Duodenal mucosa (tissue), 2 donors: ENCODE measurements around the gene TCF25.
A peak's percentile ranks its signal among the peaks of the same experiment; 100 is the strongest.
"Not testable (repeated sequence)": the region's sequence is repeated elsewhere in the genome, so short reads cannot be mapped to it uniquely, and the experiment has no call there.

ENCODE experiments used
- H3K27ac ChIP-seq: one replicate; pipeline ENCODE4 v1.7.0; 2013; ENCODE audit warnings: low read depth, low read length
- H3K27me3 ChIP-seq, 2 donors: one replicate each; pipeline ENCODE4 v1.7.0; 2013; ENCODE audit warnings: low read length in 2 of 2, control low read depth in 1 of 2; ENCODE audit not compliant: insufficient read depth in 2 of 2, control insufficient read depth in 1 of 2
- H3K36me3 ChIP-seq, 2 donors: one replicate each; pipeline ENCODE4 v1.7.0; 2013; ENCODE audit warnings: low read length in 2 of 2, control low read depth in 1 of 2; ENCODE audit not compliant: insufficient read depth in 2 of 2, control insufficient read depth in 1 of 2
- H3K4me1 ChIP-seq, 2 donors: one replicate each; pipeline ENCODE4 v1.7.0; 2013; ENCODE audit warnings: low read length in 2 of 2, control low read depth in 1 of 2; ENCODE audit not compliant: insufficient read depth in 2 of 2, control insufficient read depth in 1 of 2
- H3K4me3 ChIP-seq, 2 donors: one replicate each; pipeline ENCODE4 v1.7.0; 2013; ENCODE audit warnings: low read length in 2 of 2, low read depth in 1 of 2
- H3K9ac ChIP-seq, 2 donors: one replicate each; pipeline ENCODE4 v1.7.0; 2013; ENCODE audit warnings: low read length in 2 of 2, low read depth in 1 of 2
- H3K9me3 ChIP-seq, 2 donors: one replicate each; pipeline ENCODE4 v1.7.0; 2013; ENCODE audit warnings: low read length in 2 of 2, control low read depth in 1 of 2; ENCODE audit not compliant: control insufficient read depth in 1 of 2

TCF25 gene

GRCh38 chr16:89831810-89832328 lies 41.5 kb upstream of the TCF25 start:
- Histone ChIP-seq H3K9ac (no peak overlapping the region), H3K9me3 (no peaks in the 10 kb centered on the region), H3K27me3 (no peaks in the 10 kb centered on the region), H3K27ac (no peak overlapping the region), H3K36me3 (peaks cover 0 to 8% of the 10 kb centered on the region in 2 donors), H3K4me3 (no peak overlapping the region), H3K4me1 (peaks cover 19 to 38% of the 10 kb centered on the region in 2 donors)

DNA sequence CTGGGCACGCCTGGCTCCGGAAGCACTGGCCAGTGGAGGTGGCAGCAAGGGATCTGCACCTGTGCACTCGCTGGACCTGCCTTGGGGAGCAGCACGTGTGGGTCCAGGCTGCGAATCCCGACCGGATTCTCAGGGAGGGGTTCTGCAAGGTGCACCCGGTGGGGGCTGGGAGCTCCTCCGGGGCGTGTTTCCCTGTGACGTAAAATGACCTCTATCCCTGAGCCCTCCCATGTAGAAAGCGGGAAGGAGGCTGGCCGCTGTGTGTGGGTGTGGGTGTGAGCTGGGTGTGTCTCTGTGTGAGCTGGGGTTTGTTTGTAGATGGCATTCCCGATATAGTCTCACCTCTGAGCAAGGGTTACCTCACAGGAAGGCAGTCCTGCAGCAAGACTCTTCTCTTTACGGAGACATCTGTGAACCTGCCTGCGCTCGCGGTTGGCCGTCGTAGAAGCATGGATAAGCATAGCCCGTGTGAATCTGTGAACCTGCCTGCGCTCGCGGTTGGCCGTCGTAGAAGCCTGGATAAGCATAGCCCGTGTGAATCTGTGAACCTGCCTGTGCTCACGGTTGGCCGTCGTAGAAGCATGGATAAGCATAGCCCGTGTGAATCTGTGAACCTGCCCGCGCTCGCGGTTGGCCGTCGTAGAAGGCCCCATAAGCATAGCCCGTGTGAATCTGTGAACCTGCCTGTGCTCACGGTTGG lies 39.6 kb upstream of the TCF25 start:
- H3K36me3 ChIP-seq, H3K27me3 ChIP-seq, H3K9me3 ChIP-seq: not testable (repeated sequence)
- H3K4me3 ChIP-seq, result peak overlapping the region in 1 of 2 donors; percentile 36
- H3K4me1 ChIP-seq, result peaks cover 24 to 49% of the 10 kb centered on the region in 2 donors
- H3K27ac ChIP-seq, result peak overlapping the region; percentile 85
- peak overlapping the region; percentile 60 to 81 for H3K9ac ChIP-seq

- H3K4me1 ChIP-seq, result peaks cover 19 to 42% of the 10 kb centered on the region in 2 donors
- H3K4me3 ChIP-seq, H3K36me3 ChIP-seq, H3K27ac ChIP-seq, H3K9ac ChIP-seq, H3K27me3 ChIP-seq, H3K9me3 ChIP-seq: not testable (repeated sequence)
These were observed 38.5 kb upstream of the TCF25 start for GRCh38 chr16:89834813-89835363.

- not testable (repeated sequence) for H3K27me3 ChIP-seq, H3K36me3 ChIP-seq, H3K9ac ChIP-seq, H3K27ac ChIP-seq, H3K4me3 ChIP-seq, H3K9me3 ChIP-seq
- peaks cover 13 to 35% of the 10 kb centered on the region in 2 donors for H3K4me1 ChIP-seq
These were observed 36.9 kb upstream of the TCF25 start for GRCh38 chr16:89836484-89836883.

- Histone ChIP-seq H3K27ac (peak overlapping the region; percentile 53), H3K27me3 (no peaks in the 10 kb centered on the region), H3K9ac (peak overlapping the region; percentile 41 to 49), H3K36me3 (peaks cover 0 to 8% of the 10 kb centered on the region in 2 donors), H3K9me3 (no peaks in the 10 kb centered on the region), H3K4me3 (peak overlapping the region; percentile 38 to 52), H3K4me1 (peaks cover 13 to 35% of the 10 kb centered on the region in 2 donors)
These were observed 36.3 kb upstream of the TCF25 start for GRCh38 chr16:89837014-89837546.

DNA sequence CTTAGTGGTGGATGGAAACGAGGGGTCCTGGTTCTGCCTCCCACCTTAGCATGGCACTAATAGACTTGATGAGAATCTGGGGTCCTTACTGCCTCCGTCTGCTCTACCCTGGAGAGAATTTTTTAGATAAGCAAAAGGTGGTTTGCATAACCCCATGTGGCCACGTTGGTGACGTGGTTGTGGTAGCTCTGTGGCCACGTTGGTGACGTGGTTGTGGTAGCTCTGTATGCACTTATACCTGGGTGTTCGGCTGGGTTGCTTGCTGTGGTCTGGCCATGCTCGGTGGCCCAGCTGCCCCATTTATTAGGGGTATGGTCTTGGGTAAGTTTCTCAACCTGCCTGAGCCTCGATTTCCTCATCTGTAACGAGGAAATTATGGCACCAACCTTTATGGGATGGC lies 32.1 kb upstream of the TCF25 start:
- Histone ChIP-seq H3K27me3 (no peaks in the 10 kb centered on the region), H3K36me3 (no peaks in the 10 kb centered on the region), H3K4me1 (peaks cover 19 to 20% of the 10 kb centered on the region in 2 donors), H3K27ac (no peak overlapping the region), H3K9ac (no peak overlapping the region), H3K9me3 (no peaks in the 10 kb centered on the region), H3K4me3 (no peak overlapping the region)

GRCh38 chr16:89842471-89843408 lies 30.7 kb upstream of the TCF25 start:
- peaks cover 18 to 21% of the 10 kb centered on the region in 2 donors for H3K4me1 ChIP-seq
- no peaks in the 10 kb centered on the region for H3K36me3 ChIP-seq
- no peaks in the 10 kb centered on the region for H3K9me3 ChIP-seq
- H3K4me3 ChIP-seq, result no peak overlapping the region
- no peak overlapping the region for H3K27ac ChIP-seq
- no peak overlapping the region for H3K9ac ChIP-seq
- no peaks in the 10 kb centered on the region for H3K27me3 ChIP-seq

- Histone ChIP-seq H3K9ac (no peak overlapping the region), H3K4me1 (peaks cover 16 to 19% of the 10 kb centered on the region in 2 donors), H3K27me3 (no peaks in the 10 kb centered on the region), H3K27ac (no peak overlapping the region), H3K4me3 (no peak overlapping the region), H3K9me3 (no peaks in the 10 kb centered on the region), H3K36me3 (no peaks in the 10 kb centered on the region)
These were observed 29.7 kb upstream of the TCF25 start for GRCh38 chr16:89843409-89844350.

DNA sequence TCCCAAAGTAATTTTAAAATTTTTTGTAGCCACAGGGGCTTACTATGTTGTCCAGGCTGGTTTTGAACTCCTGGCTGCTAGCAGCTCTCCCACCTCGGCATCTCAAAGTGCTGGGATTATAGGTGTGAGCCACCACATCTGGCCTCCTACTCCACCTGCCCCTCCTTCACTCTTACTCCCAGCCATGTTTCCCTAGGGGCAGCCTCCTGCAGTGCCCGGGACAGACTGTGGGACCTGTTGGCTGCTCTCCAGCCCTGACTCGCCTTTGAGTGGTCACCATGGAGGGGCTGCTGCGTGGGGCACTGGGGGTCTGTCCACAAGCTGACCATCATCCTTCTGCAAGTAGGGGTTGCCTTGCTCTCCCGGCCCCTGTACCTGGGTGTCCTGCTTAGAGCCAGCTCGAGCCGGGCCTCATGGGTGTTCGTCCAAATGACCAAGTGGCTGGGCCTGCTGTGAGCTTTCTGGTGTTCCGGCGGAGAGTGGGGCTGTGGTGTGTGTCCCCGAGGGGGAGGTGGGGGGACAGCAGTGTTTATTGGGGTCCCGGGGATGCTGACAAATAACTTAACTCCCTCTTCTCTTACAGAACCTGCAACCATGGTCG lies 28.6 kb upstream of the TCF25 start:
- Histone ChIP-seq H3K9me3 (no peaks in the 10 kb centered on the region), H3K9ac (no peak overlapping the region), H3K27me3 (no peaks in the 10 kb centered on the region), H3K27ac (no peak overlapping the region), H3K36me3 (peaks cover 0 to 5% of the 10 kb centered on the region in 2 donors), H3K4me1 (peaks cover 15 to 19% of the 10 kb centered on the region in 2 donors), H3K4me3 (no peak overlapping the region)
